Stimulated activated CD4-positive, alpha-beta T cell treated with anti-CD3 and anti-CD28 coated beads, TNF-alpha, amount 100 ng/mL, for 4 hours (primary cell): ENCODE data around the gene NRDE2.

Source experiments
- DNase-seq, 3 experiments: peaks; one replicate each; pipeline ENCODE4 v3.0.0-alpha.2; 2020; ENCODE audit warnings: low read depth in 3 of 3

Gene NRDE2, protein sequence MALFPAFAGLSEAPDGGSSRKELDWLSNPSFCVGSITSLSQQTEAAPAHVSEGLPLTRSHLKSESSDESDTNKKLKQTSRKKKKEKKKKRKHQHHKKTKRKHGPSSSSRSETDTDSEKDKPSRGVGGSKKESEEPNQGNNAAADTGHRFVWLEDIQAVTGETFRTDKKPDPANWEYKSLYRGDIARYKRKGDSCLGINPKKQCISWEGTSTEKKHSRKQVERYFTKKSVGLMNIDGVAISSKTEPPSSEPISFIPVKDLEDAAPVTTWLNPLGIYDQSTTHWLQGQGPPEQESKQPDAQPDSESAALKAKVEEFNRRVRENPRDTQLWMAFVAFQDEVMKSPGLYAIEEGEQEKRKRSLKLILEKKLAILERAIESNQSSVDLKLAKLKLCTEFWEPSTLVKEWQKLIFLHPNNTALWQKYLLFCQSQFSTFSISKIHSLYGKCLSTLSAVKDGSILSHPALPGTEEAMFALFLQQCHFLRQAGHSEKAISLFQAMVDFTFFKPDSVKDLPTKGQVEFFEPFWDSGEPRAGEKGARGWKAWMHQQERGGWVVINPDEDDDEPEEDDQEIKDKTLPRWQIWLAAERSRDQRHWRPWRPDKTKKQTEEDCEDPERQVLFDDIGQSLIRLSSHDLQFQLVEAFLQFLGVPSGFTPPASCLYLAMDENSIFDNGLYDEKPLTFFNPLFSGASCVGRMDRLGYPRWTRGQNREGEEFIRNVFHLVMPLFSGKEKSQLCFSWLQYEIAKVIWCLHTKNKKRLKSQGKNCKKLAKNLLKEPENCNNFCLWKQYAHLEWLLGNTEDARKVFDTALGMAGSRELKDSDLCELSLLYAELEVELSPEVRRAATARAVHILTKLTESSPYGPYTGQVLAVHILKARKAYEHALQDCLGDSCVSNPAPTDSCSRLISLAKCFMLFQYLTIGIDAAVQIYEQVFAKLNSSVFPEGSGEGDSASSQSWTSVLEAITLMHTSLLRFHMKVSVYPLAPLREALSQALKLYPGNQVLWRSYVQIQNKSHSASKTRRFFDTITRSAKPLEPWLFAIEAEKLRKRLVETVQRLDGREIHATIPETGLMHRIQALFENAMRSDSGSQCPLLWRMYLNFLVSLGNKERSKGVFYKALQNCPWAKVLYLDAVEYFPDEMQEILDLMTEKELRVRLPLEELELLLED

DNA sequence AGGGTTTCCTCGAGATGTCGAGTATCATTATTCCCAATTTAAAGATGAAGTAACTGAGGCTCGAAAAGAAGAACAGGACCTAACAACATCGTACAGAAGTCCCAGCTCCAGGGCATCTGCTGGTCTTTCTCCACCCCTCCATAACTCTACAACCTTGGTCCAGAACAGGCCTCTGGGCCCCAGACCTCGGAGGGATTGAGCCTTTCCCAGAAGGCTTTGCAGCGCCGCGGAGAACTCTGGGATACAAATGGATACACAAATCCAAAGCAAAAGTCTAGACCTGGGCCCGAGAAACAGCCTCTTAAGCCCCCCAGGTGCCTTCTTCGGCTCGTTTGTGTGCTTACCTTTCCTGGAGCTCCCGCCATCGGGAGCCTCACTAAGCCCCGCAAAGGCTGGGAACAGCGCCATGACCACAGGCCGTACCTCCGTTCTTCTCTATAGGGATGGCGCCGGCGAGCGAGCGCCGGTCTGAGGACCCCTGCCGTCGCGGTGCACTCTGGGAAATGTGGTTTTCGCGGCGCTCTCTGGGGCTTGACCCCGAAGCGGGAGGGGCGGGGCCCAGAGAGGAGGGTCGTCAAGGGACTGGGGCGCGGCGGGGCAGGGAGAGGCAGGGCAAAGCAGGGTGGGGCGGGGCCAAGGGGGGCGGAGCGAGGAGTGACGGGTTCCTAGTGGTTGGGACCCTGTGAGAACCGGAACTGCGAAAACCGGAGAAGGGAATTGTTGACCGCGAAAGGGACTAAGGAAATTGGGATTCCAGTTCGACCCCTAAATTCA, at the start of gene NRDE2:
Gene NRDE2, minus strand, starts transcription at position 445 of the 774 bp plus-strand sequence. Its CDS starts 37 bp downstream, at position 408.
- peak; percentile 92 to 98 (median 95) for DNase-seq

DNA sequence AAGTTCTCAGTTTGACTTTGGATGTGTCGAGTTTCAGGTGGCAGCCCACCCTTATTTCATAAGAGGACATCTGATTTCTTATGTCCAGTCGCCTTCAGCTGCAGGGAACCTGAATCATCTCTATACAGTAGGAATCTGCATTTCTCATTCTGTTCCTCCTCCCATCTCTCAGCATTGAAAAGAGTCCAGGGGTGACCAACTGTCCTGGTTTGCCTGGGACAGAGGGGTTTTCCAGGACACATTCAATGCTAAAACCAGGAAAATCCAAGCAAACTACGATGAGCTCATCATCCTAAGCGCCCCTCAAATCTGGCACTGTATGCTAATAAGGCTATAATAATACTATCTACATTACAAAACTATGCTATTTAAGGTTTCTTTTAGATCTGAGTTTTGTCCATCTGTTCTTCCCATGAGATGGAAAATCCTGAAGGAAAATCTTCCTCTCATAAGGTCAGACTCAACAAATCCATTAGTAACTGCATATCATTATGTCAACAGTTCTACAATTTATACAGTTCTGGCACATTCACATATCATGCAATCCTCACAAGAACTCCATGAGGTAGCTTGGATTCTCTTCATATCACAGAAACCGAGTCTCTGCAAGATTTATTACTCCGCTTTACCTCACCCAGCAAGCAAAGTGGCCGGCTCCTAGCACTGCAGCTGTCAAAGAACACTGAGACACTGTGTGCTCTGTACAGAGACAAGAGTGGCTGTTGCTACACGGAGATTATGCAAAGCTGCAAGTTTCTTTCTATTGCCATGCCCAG, 49.5 kb upstream of the NRDE2 start:
- DNase-seq = no peak

DNA sequence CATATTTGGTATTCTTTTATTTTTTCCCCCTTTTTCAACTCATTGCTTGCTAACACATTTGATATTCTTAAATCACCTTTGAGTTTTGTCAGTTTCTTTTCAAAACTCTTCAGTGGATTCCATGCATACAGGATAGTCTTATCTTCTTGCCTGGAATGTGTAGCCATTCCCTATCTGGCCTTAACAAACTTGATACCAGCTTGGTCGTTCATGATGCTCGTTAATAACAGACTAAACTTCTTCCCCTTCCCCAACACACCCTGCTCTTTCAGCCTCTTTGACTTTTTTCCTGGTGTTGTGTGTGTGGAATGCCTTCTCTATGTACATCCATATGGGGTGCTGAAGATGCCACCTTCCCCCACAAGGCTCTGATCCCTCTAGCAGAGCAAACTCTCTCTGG, 47.4 kb upstream of the NRDE2 start:
- DNase-seq = no peak

DNA sequence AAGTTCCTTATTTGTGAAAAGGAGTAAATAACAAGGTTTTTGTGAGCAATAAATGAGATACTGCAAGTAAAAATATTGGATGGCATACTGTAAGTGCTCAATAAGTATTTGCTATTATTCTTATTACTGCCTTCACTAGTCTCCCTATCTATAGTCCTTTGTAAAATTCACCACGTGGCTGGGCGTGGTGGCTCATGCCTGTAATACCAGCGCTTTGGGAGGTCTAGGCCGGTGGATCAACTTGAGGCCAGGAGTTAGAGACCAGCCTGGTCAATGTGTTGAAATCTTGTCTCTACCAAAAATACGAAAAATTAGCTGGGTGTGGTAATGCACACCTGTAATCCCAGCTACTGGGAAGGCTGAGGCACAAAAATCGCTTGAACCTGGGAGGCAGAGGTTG, 46.5 kb upstream of the NRDE2 start:
- DNase-seq = no peak

DNA sequence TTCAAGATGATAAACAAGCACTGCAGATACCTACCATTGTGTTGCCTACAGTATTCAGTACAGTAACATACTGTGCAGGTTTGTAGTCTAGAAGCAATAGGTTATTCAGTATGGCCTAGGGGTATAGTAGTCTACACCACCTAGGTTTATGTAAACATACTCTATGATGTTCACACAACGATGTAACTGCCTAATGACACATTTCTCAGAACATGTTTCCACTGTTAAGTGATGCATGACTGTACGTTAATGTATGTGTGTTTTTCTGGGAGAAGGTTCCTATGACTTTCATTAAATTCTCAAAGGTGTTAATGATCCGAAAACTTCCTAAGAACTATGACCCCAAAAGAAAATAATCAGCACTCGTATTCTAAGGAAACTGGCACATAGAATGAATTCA, 44.2 kb upstream of the NRDE2 start:
- no peak for DNase-seq

DNA sequence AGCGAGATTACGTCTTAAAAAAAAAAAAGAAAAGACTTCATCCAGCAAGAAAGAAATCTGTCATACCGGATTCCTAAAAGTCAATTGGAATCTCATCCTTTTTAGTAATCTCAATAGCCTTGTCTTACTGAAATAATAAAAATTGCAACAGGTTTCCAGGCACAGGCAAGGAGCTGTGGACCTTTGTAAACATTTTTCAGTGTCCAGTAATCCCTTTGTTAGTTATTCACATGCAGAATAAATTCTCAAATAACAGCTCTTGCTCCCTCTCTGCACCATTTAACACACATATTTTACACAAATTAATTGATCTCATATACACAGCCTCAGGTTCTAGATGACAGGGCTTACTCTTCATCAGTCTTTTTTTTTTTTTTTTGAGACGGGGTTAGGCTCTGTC, 43.1 kb upstream of the NRDE2 start:
- DNase-seq = no peak

DNA sequence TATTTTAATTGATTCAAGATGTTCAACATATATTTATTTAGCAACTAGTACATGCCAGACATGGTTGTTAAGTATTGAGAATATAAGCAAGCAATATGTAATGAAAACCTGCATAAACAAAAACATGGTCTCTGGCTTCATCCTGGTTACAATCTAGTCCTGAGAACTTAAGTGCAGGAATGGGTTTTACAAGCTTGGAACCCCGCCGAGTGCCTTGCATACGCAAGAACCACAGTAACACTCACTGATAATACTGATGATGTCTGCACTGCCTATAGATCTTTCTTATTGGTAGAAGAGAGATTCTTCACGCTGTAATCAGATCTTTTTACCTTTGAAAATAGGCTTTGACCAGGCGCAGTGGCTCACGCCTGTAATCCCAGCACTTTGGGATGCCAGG, 42.1 kb upstream of the NRDE2 start:
- no peak for DNase-seq

DNA sequence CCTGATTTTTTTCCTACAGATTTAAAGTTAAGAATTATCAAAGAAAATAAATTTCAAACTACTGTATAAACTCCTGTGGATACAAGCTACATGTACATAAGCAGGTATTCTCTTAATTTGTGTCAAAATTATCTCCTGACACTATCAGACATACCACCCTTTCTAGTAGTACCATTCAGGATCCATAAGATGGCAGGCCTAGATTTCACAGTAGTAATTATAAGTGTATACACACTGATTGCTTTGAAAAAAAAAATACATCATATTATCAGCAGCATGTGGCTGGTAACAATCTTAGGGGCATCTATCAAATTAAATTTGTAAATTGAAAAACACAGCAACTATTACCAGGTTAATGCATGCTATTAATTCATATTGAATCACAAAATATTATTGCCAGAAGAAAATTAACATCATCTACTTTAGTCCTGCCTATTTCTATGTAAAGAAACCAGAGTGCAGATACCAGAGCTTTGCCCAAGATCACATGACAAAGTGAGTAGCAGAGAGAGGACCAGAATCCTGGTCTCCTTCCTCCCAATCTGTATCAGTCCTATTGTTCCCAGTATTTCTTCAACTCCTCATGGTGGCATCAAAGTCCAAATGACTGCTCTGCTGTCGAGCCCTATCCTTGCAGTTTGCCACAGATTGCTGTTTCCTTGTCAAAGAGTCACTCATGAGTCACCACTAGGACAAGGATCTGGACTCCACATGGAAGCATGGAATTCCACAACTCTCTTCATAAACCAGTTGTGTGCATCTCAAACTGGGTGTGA, 37.4 kb upstream of the NRDE2 start:
- DNase-seq = no peak

DNA sequence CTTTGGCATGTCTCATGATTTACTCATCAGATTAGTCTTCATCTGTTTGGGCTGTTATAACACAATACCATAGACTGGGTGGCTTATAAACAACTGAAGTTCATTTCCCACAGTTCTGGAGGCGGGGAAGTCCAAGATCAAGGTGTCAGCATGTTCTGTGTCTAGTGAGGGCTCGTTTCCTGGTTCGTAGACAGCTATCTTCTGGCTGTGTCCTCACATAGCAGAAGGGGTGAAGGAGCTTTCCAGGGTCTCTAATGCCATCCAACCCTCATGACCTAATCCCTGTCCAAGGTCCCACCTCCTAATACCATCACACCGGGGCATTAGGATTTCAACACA, 30.8 kb upstream of the NRDE2 start:
- no peak for DNase-seq

DNA sequence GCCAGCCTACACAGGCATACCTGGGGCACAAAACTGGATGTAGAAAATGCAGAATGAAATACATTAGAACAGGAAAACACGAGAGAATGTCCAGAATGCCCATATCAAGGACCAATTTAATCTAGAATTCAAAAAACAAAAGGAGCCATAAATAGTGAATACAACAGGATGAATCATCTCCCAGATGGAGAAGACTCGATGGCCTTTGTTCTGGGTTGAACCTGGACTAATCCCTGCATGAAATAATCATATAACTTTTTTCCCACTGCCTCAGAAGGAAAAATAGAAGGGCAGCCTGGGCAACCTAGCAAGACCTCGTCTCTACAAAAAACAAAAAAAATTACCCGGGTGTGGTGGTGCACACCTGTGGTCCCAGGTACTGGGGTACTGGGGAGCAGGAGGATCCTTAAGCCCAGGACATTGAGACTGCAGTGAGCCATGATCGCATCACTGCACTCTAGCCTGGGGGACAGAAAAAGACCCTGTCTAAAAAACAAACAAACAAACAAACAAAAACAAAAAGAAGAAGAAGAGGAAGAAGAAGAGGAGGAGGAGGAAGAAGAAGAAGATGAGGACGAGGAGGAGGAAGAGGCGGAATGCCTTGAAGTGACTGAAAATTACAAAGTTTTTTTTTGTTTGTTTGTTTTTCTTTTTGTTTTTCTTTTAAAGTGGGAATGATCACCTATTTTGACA, 30.3 kb upstream of the NRDE2 start:
- no peak for DNase-seq

DNA sequence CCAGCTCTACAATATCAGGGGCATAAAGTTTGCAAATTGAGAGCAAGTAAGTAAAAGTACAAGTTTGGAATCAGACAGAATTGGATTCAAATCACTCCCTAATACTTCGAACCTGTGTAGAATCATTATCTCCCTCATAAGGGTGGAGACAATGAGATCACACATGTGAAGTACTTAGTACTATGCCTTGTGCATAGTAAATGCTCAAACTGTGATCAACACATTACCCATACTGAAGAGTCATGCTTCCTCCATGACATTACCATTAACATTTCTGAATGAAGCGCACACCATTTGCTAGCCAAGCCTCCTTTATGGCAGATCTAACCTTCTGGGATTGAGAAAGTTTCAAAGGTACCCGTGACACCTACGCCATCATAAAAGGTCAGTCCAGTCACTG, 26.6 kb upstream of the NRDE2 start:
- DNase-seq = no peak

DNA sequence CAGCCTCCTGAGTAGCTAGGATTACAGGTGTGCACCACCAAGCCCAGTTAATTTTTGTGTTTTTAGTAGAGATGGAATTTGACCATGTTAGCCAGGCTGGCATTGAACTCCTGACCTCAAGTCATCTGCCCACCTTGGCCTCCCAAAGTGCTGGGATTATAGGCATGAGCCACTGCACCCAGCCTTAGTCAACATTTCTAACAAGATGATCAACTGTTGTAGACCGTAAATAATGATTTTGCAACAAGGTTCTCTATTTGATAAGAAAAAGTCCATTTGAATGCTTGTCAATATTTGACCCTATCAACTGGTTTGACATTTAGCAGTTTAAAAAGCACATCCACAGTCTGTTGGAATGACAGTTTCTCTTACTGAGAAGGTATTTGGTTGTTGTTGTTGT, 25.2 kb upstream of the NRDE2 start:
- DNase-seq = no peak

DNA sequence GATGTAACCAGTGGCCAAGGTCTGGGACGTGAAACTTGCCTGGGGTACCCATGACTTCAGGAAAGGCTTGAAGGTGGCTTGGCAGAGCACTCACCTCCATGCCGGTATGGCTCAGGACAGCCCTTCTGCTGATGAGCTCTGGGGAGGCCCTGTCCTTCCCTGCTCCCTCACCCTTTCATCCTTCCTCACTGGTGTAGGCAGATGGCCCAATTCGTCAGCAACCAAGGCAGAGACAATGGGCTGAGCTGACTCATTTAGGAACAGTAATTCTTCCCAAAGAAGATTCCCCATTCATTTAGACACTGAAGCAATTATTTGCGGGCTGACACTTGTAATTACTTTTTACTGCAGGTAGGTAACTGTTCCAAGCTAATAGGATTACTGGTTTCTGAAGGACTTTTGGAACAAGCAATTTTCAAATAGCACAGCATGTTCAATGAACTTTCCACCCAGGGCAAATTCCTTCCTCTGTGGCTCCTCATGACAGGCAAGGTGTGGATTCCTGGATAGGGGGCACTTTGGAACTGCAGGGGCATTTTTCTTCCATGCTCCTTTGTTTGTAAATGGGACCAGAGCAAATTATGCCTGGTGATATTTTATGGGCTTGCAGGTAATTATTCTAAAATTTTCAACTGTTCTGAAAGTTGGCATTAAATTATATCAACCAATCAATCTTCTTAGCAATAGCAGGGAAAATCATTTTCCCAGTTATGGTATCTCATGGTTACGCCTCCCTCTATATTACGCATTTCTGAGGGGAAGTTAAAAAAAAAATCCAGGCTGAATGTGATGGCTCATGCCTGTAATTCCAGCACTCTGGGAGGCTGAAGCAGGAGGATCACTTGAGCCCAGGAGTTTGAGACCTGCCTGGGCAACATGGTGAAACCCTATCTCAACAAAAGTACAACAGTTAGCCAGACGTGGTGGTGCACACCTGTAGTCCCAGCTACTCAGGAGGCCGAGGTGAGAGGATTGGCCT, 24.1 kb upstream of the NRDE2 start:
- no peak for DNase-seq

DNA sequence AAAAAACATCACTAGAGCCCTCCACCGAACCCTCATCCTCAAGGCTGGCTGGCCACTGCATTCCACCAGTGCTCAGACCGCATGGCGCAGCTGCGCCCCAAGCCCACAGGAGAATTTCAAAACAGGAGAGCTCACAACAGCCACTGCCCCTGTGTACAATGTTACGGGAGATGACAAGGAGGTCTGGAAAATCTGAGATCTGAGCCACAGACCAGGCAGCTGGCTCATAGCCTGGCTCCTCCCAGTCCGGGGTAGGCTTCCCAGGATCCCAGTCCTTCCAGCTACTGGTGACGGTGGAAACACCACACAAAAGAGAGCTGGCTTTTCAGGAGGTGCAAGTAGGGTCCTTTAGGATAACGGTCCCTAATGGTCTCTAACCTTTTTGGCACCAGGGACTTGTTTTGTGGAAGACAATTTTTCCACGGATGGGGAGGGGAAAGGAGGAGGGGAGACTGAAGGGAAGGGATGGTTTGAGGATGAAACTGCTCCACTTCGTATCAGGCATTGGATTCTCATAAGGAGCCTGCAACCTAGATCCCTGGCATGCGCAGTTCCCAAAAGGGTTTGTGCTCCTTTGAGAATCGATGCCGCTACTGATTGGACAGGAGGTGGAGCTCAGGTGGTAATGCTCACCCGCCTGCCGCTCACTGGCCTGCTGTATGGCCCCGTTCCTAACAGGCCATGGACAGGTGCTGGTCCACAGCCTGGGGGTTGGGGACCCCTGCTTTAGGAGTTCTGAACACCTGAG, 23.0 kb upstream of the NRDE2 start:
- no peak for DNase-seq

DNA sequence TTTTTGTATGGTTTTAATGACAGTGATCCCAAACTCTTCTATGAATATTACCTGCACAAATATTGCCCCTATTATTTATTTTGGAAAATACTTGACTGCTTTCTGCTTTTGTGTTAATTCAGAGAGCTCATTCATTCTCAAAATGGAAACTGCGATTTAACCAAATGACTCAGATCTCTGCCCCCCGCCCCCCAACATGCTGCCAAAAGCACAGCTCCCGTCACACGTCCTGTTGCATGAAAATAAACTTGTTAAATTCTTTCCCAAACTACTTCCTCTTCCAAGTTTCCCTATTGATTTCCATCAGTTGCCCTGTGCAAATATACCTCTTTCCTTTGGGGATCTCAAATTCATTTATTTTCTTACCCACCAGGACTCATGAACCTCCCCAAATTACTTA, 18.0 kb upstream of the NRDE2 start:
- no peak for DNase-seq

DNA sequence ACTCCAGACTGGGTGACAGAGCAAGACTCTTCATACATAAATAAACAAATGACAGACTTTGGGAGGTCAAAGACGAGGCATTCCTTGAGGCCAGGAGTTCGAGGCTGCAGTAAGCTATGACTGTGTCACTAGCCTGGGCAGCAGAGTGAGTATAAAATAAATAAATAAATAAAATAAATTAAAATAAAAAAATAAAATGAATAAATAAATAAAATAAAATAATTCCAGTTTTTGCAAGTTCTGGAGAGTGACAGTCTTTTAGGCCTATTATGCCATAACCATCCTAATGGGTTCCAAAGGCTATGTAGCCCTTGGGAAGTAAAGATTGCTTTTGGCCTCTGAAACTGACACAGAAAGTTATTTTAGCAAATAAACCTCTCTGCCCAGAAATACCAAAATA, 16.5 kb upstream of the NRDE2 start:
- no peak for DNase-seq

DNA sequence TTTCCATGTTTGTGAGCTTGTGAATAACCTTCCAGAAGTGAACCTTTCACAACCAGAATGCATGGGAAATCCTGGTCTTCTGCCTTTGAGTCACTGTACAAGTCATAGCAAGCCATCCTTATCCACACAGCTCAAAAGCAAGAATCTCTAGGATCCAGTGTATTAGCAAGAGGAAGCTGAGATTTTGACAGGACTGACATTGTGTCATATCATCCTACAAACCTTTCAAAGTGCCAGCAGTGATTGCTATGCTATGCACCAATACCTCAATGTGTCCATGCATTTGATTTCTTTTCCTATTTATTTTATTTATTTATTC, 13.5 kb upstream of the NRDE2 start:
- DNase-seq = no peak
